NCI-H2081 treated with DMSO at 0.1 percent for 48 hours (cell line): ENCODE data around the gene ANKRD44.
"Not testable (repeated sequence)": the region's sequence is repeated elsewhere in the genome, so short reads cannot be mapped to it uniquely, and the experiment has no call there.

Source experiments
- DNase-seq: peaks from one replicate; lab custom pipeline; 2025; lab: John Stamatoyannopoulos, UW

ANKRD44 gene

GRCh38 chr2:197258580-197258979, 52.0 kb downstream of the ANKRD44 start:
- no peak for DNase-seq

DNA sequence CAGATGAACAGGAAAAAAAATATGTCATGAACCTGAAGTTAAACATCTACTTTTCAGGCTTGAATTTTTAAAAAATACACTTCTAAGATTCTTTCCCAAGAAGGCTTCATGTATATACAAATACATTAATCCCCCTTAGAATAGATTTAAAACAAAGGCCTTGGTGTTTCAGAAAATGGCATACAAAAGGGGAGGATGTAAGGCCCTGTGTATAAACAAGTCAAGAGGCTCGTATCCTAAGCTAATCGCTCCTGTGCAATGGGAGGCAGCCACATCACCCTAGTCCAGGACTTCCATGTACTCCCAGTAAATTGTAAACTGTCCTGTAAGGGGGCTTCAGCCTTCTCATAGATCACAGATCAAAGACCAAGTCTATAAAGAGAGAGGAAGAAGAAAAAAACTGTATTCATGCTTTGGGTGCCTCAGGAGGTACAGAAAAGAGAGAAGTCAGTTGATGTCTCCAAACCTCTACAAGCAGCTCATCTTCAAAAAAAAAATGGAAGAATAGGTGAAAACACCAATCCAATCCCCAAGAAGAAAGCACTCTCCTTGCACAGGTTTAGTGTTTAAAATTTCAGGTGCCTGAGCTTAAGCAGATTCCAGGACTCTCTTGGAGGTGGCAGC, 53.9 kb downstream of the ANKRD44 start:
- no peak for DNase-seq

DNA sequence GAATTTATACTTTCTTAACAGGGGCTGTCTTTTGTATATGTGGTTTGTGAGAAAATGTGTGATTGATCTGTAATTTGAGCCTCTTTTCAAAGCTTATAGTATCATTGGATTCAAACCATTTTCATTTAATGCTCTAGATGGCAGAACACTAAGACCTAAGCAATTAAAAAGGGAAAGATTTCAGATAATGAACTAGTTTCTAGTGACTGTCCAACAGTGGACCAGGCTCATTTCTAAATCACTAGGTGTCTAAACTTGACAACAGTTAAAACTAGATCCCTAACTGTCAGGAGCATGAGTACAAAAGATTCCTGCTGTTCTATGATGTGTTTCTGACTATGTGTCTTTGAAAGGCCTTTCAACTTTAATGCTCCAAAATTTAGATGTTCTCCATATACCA, 54.6 kb downstream of the ANKRD44 start:
- DNase-seq: no peak

- no peak for DNase-seq
Measured at GRCh38 chr2:197255543-197255942, 55.0 kb downstream of the ANKRD44 start.

GRCh38 chr2:197254776-197255530, 55.6 kb downstream of the ANKRD44 start:
- DNase-seq: no peak

- no peak for DNase-seq
Measured at GRCh38 chr2:197251576-197251975, 59.0 kb downstream of the ANKRD44 start.

- DNase-seq: no peak
Measured at GRCh38 chr2:197251163-197251562, 59.4 kb downstream of the ANKRD44 start.

DNA sequence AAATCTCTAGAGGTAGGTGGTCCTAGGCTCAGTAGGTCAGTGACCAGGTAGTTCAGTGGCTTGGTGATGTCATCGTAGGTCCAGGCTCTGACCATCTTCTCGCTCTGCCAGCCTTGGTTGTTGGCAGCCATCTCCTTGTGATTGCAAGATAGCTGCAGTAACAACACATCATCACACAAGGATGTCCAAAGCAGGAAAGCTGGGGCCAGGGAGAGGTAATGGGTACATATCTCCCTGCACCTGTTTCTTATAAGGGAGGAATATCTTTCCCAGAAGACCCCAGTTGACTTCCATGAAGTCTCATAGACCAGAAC, 60.5 kb downstream of the ANKRD44 start:
- DNase-seq: no peak

DNA sequence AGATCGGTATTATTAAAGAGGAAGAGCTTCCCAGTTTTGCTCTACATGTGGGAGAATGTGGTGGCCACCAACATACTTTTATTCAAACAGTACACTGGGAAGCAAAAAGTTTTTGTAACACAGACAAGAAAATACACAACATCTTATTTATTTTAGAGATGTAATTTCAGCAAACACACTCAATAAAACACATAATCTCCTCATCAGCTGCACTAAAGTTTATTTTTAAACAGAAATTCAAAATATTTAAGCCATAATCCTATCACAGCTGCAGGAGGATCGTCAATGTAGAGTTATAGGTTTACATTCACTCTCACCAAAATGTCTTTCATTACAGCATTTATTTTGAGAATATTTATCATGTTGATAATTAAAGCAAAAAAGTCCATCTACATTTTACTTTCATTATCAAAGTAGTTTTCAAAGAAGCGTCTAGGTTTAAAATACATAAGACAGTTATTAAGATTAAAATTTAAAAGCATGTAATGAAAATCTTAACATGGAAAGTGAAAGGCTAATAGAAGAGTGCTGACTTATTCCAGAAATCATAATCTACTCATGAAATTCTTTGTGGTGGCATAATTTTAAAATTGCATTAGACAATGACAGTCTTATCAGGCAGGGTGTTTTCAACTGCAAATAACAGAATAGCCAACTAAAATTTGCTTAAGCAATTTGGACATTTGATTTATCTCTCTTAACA, 61.0 kb downstream of the ANKRD44 start:
- no peak for DNase-seq

DNA sequence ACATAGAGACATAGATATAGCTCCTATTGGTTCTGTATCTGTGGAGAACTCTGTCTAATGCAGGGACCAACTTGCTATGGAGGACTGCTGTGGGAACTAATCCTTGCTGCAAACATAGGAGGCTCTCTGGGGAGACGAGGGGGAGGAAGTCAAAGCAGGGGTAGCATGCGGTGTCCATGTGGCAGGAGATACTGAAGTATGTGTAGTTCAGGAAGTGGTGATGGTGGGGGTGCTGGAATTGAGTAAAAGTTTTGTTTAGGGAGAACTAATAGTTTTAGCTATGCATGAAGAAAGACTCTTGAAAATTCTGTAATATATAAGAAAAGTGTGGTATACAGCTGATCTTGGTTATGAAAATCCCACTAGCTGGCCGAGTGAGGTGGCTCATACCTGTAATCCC, 62.0 kb downstream of the ANKRD44 start:
- DNase-seq: no peak

- DNase-seq: no peak
Measured at GRCh38 chr2:197248001-197248401, 62.6 kb downstream of the ANKRD44 start.

DNA sequence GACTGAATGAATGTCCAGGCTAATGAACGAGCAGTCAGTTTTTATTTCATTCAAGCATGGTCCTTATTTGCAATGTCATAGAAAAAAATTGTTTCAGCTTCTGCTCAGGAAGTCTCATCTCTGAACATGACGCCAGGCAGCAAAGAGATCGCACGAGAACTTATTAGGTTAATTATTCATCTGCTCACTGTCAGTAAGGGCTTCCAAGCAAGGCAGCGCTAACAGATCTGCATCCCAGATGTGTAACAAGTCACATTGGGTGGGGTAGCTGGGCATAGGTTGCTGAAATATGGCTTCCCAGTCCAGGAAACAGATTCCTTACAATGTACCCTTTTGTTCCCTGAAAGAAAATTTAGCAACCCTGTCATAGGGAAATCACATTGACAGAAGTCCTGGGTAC, 63.5 kb downstream of the ANKRD44 start:
- DNase-seq: no peak

- DNase-seq: no peak
Measured at GRCh38 chr2:197245829-197246804, 64.5 kb downstream of the ANKRD44 start.

DNA sequence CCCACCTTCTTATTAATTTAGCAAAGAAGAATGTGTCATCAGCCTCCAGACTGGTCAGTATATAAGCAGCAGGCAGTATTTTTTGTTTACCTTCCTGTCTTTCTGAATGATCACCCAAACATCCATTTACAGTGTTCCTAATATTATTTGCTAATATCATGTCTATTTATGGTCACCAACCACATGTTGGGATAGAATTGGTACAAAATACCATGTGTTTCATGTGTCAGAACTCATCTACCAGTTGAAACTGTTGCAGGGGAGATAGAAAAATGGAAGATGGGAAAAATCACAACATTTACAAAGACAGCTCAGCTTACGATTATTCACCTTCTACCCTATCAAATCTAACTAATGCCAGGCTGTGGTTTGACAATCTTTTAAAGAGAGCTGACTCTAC, 66.2 kb downstream of the ANKRD44 start:
- DNase-seq: no peak

DNA sequence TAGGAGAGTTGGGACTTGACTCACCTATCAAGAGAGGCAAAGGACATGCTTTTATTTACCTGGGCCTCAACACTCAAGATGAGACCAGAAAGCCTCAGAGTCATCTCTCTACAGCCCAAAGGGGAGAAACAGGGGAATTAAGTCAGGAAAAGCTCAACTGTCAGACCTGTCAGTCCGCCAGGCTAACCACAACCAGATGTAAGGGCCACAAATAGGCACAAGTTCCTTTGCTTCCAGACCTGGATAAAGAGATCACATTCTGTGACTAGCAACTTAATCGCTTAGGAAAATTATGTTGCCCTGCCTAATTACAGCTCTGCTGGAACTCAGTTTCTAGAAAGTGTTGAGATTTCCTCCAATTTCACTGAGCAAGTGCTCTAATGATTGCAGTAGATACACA, 67.9 kb downstream of the ANKRD44 start:
- DNase-seq: no peak

DNA sequence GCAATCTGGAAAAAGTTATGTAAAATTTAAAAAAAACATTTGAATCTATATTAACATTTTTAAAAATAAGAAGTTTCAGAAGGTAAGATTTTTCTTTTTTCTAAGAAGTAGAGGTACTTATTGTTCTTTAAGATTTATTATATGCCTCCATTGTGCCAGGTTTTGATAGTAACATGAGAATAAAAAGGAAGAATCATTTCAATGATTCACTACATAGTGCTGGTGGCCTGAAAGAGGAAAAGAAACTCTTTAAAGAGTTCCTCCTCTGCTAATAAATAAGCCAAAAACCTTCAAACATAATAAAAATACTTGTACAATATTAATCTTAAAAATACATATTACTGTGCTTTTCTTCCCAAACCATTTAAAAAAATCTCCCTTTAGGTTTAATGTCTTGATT, 69.0 kb downstream of the ANKRD44 start:
- no peak for DNase-seq

GRCh38 chr2:197241153-197241552, 69.4 kb downstream of the ANKRD44 start:
- DNase-seq: no peak

DNA sequence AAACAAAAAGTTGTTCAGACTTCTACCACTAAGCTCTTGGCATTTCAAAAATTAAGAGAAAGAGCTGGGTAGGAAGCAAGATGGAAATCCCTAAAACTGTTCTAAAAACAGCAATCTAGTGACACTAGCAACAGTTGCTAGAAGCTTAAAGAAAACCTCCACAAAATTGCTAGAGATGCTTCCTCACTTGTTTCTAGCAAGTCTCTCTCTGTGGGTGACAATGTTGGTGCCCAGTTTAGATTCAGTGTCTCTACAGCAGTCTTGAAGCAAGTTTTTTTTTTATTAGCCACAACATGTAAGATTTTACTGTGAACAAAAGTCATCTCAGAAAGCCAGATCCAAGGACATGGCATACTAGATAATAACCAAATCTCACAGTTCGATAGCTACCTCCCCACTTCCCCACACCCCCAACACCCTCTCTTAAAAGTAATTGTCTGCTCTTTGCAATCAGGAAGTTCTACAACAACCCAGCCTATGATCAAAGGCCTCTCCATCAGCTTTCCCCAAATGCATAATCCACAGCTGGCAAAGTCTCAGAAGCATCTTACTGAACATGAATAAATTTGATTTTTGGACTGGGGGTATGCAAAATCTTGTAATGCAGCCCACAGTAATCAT, 70.0 kb downstream of the ANKRD44 start:
- DNase-seq: no peak

GRCh38 chr2:197240018-197240417, 70.6 kb downstream of the ANKRD44 start:
- not testable (repeated sequence) for DNase-seq

DNA sequence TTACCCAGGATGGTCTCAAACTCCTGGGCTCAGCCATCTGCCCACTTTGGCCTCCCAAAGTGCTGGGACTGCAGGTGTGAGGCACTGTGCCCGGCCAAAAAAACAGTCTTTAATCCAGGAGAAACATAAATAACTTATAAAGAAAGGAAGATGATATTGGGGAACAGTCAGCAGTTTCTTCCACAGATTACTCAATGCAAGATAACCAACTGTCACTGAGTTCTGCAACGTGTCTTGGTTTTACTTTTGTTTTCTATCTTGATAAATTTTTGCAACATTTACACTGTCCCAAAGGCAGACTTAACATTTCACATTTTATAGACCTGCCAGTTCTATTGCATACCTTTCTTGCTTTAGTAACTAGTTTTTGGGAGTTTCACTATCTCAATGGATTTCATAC, 71.1 kb downstream of the ANKRD44 start:
- no peak for DNase-seq

DNA sequence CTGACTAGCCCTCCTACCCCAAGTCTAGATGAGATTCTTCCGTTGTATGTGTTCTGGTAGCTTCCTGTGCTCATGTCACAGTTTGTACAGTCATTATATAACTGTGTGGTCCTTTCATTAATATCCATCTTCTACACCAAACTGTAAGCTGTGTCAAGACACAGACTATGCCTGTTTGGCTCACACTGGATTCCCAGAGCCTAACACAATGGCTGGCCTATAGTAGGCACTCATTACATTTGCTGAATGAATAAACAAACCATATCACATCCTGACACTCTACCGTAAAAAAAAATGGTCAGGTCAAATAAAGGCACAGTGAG, 72.6 kb downstream of the ANKRD44 start:
- DNase-seq: no peak
